GM21786 (cell line): ENCODE measurements around the gene CIDEB.
A peak's percentile ranks its signal among the peaks of the same experiment; 100 is the strongest.
"Not testable (repeated sequence)": the region's sequence is repeated elsewhere in the genome, so short reads cannot be mapped to it uniquely, and the experiment has no call there.

Experiments used
- ATAC-seq: cut with Tn5 transposase; IDR thresholded peaks from one replicate; pipeline ENCODE4 v1.9.1; 2021; ENCODE audit not compliant: unreplicated experiment

The CIDEB gene, protein sequence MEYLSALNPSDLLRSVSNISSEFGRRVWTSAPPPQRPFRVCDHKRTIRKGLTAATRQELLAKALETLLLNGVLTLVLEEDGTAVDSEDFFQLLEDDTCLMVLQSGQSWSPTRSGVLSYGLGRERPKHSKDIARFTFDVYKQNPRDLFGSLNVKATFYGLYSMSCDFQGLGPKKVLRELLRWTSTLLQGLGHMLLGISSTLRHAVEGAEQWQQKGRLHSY

DNA sequence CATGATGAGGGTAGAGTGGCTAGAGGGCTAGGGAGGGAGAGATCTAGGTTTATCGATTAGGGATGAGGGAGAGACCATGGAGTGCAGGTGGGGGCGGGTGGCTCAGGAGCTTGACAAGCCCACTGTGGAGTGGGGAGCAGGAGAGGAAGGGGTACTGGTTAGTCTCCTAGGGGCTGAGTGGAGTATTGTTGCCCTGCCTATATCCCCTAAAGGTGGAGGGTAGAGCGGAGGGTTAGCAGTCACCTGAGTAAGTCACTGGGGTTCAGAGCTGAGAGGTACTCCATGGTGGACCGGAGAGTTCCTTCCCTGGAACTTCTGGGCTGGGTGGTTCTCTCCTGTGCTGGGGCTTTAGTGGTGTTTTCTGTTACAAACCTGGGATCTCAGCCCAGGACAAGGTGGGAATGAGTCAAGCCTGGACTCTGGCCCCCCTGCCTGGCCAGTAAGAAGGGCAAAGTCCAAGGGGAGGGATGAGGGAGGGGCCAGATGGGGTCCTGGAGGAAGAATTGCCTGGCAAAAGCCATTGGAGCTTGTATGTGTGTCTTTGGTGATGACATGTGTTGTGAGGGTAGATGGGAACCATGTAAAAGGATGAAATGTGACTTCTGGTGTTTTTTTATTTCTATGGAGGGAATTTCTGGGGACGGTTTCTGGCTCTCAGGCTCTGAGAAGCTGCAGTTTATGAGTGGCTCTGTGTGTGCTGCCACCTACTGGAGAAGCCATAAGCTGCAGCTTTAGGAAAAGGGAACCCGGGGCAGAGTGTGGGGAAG is at the start of gene CIDEB:
Gene CIDEB (minus strand): TSS at position 403 of the 767 bp plus-strand sequence. CDS start 119 bp downstream, at position 284.
- no peak for ATAC-seq

DNA sequence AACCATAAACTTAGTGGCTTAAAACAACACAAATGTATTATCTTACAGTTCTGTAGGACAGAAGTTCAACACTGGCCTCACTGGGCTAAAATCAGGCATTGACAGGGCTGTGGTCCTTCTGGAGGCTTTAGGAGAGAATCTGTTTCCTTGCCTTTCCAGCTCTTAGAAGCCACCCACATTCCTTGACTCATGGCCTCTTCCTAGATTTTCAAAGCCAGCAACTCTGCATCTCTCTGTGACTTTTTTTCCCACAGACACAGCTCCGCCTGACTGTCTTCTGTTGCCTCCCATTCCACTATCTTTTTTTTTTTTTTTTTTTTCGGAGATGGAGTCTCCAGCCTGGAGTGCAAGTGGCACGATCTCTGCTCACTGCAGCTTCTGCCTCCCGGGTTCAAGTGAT is 48.4 kb upstream of the CIDEB start:
- ATAC-seq, result no peak

DNA sequence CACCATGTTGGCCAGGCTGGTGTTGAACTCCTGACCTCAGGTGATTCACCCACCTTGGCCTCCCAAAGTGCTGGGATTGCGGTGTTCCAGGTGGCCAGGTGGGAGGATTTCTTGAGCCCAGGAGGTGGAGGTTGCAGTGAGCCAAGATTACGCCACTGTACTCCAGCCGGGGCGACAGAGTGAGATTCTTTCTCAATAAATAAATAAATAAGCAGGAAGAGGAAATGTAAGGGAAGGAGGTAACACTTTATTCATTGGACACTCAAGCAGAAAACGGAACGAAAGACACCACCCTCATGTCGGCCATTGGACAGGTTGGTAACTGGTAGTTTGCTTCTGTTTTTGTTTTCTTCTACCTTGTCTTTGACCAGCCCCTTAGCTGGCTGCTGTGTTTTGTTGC is 47.2 kb upstream of the CIDEB start:
- no peak for ATAC-seq

DNA sequence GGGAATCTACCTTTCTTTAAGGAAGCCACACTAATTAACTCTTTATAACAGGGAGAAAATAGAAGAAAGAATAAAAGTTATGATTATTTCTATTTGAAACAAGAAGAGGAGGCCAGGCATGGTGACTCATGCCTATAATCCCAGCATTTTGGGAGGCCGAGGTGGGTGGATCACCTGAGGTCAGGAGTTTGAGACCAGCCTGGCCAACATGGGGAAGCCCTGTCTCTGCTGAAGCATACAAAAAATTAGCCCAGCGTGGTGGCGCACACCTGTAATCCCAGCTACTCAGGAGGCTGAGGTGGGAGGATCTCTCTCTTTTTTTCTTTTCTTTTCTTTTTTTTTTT is 46.7 kb upstream of the CIDEB start:
- ATAC-seq, result not testable (repeated sequence)

DNA sequence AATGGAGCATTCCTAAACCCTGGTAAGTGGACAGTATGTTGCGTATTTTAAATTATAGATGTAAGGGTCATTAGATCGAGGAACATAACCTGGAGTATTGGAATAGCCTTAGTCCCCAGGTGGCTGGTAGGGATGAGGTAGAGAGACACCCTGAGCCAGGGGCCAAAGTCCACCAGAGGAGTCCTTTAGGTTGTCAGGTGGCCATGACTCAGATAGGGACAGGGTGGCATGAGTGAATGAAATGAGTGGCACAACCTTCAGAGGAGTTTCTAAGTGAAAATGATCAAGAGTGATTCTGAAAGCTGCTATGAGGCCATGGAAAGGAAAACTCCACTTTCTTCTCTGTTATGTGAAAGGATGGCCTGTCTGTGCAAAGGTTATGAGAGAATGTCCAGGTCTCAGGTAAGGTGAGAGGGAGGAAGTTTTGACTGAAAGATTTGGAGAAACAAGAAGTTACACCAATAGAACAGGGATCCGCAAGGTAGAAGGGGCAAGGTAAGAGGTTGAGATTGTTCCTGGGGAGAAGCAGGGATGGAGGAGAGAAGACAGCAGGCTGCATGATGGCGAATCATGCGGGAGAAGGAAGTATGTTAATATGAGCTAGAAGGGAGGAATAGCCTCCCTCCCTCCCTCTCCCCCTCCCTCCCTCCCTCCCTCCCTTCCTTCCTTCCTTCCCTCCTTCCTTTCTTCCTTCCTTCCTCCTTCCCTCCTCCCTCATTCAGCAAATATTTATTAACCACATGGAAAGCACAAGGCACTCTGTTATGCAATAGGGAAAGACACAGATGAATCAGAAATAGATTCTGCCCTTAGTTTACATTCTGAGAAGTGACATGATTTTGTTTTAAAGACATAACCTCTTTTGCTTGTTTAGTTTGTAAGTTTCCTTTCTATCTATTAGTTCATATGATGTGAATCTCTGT is 46.0 kb upstream of the CIDEB start:
- no peak for ATAC-seq

DNA sequence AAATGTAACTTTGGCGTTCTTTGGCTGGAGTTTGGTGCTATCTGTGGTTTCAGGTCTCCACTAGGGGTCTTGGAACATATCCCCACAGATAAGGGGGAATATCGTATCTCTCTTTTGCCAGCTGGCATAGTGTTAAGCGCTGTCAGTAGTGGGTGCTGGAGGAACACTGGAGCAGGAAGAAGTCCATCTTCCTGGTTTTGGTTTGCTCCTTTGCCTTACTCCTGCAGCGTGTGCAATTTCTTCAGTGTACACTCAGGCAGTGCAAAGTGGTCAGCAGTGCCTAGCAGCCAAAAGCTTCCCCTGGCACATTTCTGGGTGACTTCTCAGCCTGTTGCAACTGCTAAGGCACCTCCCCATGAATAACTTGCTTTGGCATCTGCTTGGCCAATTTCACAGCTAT is 43.7 kb upstream of the CIDEB start:
- ATAC-seq, result no peak

DNA sequence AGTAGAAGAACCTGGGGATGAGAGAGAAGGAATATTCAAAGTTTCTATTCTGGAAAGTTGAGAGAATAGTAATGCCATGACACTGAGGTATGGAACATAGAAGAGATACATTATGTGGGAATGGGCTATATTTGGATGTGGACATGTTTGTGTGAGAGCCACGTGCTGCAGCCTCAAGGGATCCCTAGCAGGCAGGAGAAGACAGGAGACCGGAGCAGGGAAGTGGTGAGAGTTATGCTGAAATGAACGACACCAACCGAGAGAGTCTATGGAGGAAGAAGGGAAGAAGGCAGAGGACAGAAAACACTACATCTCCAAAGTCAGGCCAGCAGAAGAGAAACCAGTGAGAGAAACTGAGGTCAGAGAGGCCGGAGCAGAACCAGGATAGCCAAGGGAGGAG is 42.0 kb upstream of the CIDEB start:
- ATAC-seq, result no peak

DNA sequence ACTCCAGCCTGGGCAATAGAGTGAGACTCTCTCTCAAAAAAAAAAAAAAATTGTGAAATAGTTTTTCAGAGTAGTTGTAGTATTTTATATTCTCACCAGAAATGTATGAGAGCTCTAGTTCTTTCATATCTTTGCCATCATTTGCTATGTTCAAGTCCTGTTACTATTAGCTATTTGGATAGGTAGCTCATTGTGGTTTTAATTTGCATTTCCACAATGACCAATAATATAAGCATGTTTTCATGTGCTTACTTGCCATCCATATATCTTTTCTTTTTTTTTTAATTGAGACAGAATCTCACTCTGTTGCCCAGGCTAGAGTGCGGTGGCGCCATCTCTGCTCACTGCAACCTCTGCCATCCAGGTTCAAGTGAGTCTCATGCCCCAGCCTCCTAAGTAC is 40.4 kb upstream of the CIDEB start:
- no peak for ATAC-seq

DNA sequence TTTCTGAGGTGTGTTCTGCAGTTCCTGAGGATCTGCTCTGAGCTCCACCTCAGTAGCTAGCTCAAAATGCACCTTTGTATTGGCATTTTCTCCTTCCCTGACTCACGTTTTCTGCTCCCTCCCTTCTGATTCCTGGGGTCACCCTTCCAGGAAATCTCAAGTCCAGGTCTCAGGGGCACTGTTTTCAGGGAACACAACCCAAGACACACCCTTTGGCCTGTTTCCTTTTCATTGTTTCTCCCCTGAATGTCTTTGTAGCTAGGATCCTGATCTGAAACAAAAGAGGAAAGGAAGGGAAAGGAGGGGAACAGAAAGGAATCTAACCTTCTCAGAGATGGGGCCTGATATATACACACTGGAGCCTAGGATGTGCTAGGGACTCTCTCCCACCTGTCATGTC is 39.4 kb upstream of the CIDEB start:
- ATAC-seq, result no peak

DNA sequence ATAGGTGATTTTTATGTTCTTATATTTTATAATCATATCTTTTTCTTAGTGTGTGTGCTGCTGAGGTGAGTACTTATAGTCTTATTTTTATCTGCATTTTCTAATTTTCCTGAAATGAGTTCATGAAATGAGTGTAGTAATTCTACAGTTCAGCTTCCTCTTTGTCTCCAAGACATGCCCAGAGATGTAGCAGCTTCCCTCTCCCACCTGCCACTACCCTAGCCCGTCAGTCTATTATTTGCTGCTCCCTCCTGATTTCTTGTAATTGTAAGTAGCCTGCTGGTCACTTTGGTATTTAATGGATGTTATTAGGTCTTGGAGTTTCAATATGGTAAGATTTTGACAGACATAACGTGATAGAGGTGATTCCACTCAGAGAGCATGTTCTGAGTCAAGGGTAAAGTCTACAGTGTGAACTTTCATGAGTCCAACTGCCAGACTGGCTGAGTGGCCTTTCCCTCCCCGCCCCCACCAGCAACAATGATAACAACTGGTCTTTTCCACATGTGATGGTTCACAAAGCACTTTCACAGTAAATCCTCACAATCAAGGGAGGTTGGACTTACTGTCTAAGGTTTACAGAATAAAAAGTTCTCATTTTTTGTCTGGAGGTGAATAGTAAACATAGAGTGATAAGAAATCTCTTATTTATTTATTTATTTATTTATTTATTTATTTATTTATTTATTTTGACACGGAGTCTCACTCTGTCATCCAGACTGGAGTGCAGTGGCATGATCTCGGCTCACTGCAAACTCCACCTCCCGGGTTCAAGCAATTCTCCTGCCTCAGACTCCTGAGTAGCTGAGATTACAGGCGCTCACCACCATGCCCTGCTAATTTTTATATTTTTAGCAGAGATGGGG is 36.3 kb upstream of the CIDEB start:
- ATAC-seq, result no peak

DNA sequence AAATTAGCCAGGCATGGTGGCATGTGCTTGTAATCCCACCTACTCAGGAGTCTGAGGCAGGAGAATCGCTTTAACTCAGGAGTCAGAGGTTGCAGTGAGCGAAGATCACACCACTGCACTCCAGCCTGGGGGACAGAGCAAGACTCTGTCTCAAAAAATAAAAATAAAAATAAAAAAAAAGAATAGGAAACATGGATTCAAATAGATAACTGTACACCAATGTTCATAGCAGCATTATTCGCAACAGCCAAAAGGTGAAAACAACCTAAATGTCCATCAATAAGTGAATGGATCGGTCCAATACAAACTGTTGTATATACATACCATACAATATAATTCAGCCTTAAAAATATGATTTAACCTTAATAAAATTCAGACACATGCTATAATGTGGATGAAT is 35.1 kb upstream of the CIDEB start:
- ATAC-seq, result no peak

DNA sequence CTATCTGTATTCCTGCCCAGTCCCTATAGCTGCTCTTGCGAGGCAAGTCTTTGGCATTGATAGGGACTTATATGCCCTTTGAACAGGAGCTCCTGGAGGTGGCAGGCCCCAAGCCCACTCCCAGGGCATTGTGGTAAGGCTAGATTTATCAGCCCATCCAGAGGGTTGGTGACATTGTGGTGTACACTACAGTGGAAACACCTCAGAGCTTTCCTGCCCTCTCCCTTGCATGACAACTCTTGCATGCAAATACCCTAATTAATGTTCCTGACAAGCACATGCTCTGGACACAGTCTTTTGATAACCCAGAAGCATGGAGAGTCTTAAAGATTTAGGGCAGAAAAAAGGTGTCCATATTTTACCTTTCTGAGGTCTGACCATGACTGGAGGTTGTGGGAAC is 32.8 kb upstream of the CIDEB start:
- no peak for ATAC-seq

DNA sequence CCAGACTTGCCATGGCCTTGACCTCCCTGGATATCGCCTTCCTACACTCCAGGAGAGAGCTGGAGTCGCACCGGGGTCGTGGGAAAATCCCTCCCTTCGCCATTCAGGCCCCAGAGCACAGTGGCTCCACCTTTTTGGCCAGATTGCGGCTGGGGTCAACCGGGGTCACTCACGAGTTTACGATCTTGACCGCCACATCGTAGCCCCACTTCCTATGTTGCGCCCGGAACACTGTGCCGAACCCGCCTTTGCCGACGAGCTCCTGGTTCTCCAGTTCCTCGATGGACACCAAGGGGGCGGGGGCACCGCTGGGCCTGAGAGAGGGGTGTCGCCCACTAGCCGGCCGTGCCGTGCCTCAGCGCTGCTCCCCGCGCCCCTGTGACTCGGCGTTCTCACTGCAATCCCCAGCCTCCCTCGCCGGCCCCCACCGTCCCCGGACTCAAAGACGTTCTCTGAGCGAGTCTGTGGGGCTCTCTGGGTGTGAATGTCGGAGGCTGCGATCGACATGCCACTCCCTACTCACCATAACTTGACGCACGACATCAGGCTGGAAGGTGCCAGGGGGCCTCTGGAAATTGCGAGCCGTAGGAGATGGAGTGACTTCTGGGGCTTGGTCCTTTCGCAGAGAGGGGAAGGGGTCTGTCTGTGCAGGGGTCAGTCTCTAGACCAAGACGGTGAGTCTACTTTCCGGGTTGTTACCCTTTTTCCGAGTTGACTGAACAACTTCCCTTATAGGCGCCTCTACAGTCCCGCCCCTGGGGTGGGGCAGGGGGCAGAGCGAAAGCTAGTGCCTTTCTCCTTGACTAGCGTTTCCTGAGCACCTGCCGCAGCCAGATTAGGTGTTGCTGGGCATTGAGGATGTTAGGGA is 31.7 kb upstream of the CIDEB start, which contains the start of gene RIPK3:
Gene RIPK3 (minus strand): TSS at position 708 of the 868 bp plus-strand sequence. CDS start 165 bp downstream, at position 543.
- ATAC-seq, result peak; percentile 93

DNA sequence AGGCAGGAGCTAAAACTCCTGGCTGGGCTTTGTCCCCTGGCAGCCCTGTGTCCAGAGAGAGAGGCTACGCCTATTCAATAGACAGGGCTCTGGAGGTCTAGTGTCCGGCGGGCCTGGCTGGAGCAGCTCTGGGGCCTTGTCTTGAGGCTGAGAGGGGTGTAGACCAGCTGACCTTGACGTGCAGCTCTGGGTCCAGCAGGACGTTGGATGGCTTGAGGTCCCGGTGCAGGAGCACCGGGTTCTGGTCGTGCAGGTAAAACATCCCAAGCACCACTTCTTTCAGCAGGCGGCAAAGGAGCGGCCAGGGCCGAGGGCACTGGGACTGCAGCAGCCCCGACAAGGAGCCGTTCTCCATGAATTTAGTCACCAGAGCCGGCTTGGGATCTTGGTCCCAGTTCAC is 31.1 kb upstream of the CIDEB start:
- no peak for ATAC-seq

DNA sequence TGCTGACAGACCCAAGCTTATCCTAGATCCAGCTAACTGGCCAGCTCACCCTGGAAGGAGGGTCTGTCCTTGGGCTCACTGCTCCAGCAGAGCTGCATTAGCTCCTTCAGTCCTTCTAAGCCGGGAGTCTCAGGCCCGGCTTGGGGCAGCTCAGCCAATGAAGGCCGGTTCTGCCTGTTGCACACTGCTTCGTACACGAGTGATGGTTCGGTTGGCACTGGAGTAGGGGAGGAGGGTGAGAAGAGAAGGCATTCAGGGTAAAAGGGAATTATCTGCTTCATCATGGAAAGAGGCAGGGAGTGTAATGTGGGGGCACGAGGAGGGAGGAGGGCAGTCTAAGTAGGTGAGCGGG is 30.0 kb upstream of the CIDEB start:
- ATAC-seq, result no peak

DNA sequence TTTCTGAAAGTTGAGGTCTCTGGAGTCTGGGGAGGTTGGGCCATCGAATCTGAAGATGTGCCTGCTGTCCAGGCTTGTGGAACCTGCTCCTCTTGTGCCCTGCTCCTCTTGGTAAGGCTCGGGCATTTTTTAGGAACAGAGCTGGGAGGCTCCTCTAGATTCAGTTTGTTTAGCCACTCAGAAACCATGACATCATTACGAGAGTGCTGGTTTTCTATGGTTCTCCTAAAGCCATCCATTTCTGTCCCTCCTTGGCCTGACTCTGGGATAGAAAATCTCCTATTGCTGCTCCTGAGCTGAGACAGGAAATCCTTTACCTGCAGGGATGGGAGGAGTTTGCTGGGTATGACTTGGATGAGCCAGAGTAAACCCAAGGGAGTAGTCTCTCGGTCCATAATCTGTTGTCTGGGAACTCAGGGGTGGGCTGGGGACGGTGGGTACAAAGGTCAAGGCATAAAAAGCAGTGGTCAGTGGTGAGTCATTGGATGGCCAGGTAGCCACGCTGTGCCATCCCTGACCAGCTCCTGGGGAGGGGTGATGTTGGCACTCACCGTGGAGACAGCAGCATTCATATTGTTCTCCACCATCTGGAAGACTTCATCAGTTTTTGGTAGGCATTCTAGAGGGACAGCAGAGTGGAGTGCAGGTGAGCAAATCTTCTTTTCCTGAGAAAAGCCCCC is 29.5 kb upstream of the CIDEB start:
- ATAC-seq, result no peak

DNA sequence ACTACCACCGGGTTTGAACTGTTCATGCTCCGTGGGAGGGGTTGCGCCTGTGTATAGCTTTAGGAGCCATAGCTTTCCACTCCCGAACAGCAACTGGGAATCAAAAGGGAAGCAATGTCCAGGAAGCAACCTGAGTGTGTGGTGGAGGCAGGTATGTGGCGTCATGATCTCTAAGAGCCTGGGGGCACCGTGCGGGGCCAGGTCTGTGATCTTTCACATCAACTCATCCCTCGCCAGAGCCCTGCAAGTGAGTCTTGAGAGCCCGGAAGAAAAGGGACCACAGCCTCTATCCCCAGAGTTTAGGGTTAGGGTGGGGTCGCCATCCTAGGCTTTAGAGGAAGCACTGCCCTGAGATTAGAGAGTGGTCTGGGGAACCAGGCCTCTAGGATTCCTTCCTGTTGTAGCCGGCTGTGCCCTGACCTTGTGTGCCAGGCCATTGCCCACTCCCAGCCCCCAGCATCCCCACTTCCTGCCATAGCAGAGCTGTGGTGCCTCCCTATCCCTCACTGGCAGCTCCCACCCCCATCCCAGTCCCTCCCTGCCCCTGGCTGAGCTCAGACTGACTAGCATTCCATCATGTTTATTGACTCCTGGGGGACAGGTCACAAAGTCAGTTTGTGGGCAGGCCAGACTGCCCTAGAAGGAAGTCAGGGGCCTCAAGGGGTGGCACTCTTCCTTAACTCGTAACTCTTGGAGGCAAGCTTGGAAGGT is 27.8 kb upstream of the CIDEB start:
- ATAC-seq, result no peak

DNA sequence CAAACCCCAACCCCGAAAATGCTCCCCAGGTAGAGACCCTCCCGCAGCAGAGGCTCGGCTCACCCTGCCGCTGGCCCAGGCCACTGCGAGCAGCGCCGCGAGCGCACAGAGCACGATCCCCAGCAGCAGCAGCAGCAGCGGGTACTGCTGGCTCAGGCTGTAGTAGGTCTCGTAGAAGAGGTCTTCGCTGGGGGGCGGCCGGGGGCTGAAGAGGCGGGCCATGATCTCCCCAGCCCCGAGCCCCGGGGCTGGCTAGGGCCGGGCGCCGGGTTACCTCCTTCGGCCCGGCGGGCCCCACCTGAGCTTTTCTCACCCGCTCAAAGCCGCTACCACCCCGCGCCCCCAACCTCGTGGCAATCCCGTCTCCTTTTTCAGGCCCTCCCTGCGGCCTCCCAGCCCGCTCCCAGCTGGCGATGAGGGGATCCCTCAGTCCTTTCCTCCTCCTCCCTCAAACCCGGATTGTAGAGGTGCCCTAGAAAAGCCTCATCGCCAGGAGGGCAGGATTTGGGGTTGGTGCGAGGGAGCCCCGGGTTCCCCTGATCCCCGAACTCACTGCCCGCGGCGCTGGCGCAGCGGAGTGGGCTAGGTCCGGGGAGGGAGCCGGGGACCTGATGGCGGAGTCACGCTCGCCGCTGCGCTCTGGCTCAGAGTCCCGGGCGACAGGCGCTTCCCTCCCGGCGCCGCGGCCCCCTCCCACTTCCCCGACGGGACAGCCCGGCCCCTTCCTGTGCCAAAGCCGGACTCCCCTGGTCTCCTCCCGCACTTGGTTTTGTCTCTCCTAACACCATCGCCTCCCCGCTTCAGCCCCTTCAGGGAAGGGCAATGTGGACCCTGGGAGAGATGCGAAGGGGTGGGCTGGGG is 26.9 kb upstream of the CIDEB start, which contains the start of gene ADCY4:
Gene ADCY4 (minus strand): TSS at position 641 of the 861 bp plus-strand sequence. CDS start 419 bp downstream, at position 222.
- no peak for ATAC-seq
